ENCODE results near the gene CTNNAL1.

DNA sequence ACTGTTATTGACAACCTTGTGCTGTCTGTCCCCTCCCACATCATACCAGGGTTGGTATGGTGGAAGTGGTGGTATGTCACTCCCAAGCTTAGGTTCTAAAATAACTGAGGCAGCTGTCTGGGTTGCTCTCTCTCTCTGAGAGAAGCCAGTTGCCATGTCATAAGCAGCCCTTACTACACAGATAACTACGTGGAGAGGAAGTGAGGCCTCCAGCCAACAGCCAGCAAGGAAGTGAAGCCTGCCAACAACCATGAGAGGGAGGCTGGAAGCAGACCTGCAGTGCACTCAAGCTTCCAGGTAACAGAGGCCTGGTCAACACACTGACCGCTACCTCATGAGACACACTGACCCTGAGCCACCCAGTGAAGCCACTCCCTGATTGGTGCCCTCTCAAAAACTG is 18.6 kb downstream of the CTNNAL1 start:
- TF ChIP-seq CTCF (optimal IDR thresholded peaks at IDR 0.05 in 1 of 3, IDR thresholded peaks at IDR 0.05 in 1 of 3, conservative IDR thresholded peaks at IDR 0.05 in 1 of 3; ENCODE audit: extremely low read depth in 1 of 3, insufficient read depth in 2 of 3, low read length in 3 of 3) (no peak), EZH2 (IDR thresholded peaks at IDR 0.05; ENCODE audit: low read length) (no peak)
